Duodenal mucosa (tissue), 2 donors: ENCODE measurements around the gene KCNMA1.

Source experiments
- H3K27ac ChIP-seq: one replicate; pipeline ENCODE4 v1.7.0; 2013; ENCODE audit warnings: low read depth, low read length
- H3K27me3 ChIP-seq, 2 donors: one replicate each; pipeline ENCODE4 v1.7.0; 2013; ENCODE audit warnings: low read length in 2 of 2, control low read depth in 1 of 2; ENCODE audit not compliant: insufficient read depth in 2 of 2, control insufficient read depth in 1 of 2
- H3K36me3 ChIP-seq, 2 donors: one replicate each; pipeline ENCODE4 v1.7.0; 2013; ENCODE audit warnings: low read length in 2 of 2, control low read depth in 1 of 2; ENCODE audit not compliant: insufficient read depth in 2 of 2, control insufficient read depth in 1 of 2
- H3K4me1 ChIP-seq, 2 donors: one replicate each; pipeline ENCODE4 v1.7.0; 2013; ENCODE audit warnings: low read length in 2 of 2, control low read depth in 1 of 2; ENCODE audit not compliant: insufficient read depth in 2 of 2, control insufficient read depth in 1 of 2
- H3K4me3 ChIP-seq, 2 donors: one replicate each; pipeline ENCODE4 v1.7.0; 2013; ENCODE audit warnings: low read length in 2 of 2, low read depth in 1 of 2
- H3K9ac ChIP-seq, 2 donors: one replicate each; pipeline ENCODE4 v1.7.0; 2013; ENCODE audit warnings: low read length in 2 of 2, low read depth in 1 of 2
- H3K9me3 ChIP-seq, 2 donors: one replicate each; pipeline ENCODE4 v1.7.0; 2013; ENCODE audit warnings: low read length in 2 of 2, control low read depth in 1 of 2; ENCODE audit not compliant: control insufficient read depth in 1 of 2

The KCNMA1 gene

GRCh38 chr10:77144656-77145055, 493.0 kb downstream of the KCNMA1 start:
- H3K27ac ChIP-seq: no peak overlapping the region

GRCh38 chr10:77139252-77140160, 498.1 kb downstream of the KCNMA1 start:
- H3K27me3 ChIP-seq: no peaks in the 10 kb centered on the region
- H3K4me3 ChIP-seq: no peak overlapping the region
- H3K9me3 ChIP-seq: no peaks in the 10 kb centered on the region
- no peak overlapping the region for H3K9ac ChIP-seq
- no peak overlapping the region for H3K27ac ChIP-seq
- H3K36me3 ChIP-seq: no peaks in the 10 kb centered on the region
- no peaks in the 10 kb centered on the region for H3K4me1 ChIP-seq

More at GRCh38 chr10:77144656-77145055, 493.0 kb downstream of the KCNMA1 start:
- no peak overlapping the region for H3K9ac ChIP-seq
- H3K9me3 ChIP-seq: no peaks in the 10 kb centered on the region
- no peaks in the 10 kb centered on the region for H3K4me1 ChIP-seq
- H3K36me3 ChIP-seq: no peaks in the 10 kb centered on the region
- H3K27me3 ChIP-seq: no peaks in the 10 kb centered on the region
- no peak overlapping the region for H3K4me3 ChIP-seq

GRCh38 chr10:77138541-77138940, 499.1 kb downstream of the KCNMA1 start:
- Histone ChIP-seq H3K27me3 (no peaks in the 10 kb centered on the region), H3K4me1 (no peaks in the 10 kb centered on the region), H3K27ac (no peak overlapping the region), H3K4me3 (no peak overlapping the region), H3K36me3 (no peaks in the 10 kb centered on the region), H3K9ac (no peak overlapping the region), H3K9me3 (no peaks in the 10 kb centered on the region)

- Histone ChIP-seq H3K9me3 (no peaks in the 10 kb centered on the region), H3K27me3 (no peaks in the 10 kb centered on the region), H3K4me1 (no peaks in the 10 kb centered on the region), H3K36me3 (no peaks in the 10 kb centered on the region), H3K4me3 (no peak overlapping the region), H3K9ac (no peak overlapping the region), H3K27ac (no peak overlapping the region)
Observed at GRCh38 chr10:77135555-77135954, 502.1 kb downstream of the KCNMA1 start.

- no peak overlapping the region for H3K9ac ChIP-seq
- H3K36me3 ChIP-seq: no peaks in the 10 kb centered on the region
- no peaks in the 10 kb centered on the region for H3K4me1 ChIP-seq
- no peak overlapping the region for H3K27ac ChIP-seq
- H3K27me3 ChIP-seq: no peaks in the 10 kb centered on the region
- no peaks in the 10 kb centered on the region for H3K9me3 ChIP-seq
- no peak overlapping the region for H3K4me3 ChIP-seq
Observed at GRCh38 chr10:77131214-77131613, 506.4 kb downstream of the KCNMA1 start.

- Histone ChIP-seq H3K9me3 (no peaks in the 10 kb centered on the region), H3K36me3 (no peaks in the 10 kb centered on the region), H3K4me1 (no peaks in the 10 kb centered on the region), H3K27ac (no peak overlapping the region), H3K4me3 (no peak overlapping the region), H3K27me3 (no peaks in the 10 kb centered on the region), H3K9ac (no peak overlapping the region)
Observed at GRCh38 chr10:77127243-77127642, 510.4 kb downstream of the KCNMA1 start.

- no peak overlapping the region for H3K4me3 ChIP-seq
- no peaks in the 10 kb centered on the region for H3K9me3 ChIP-seq
- no peaks in the 10 kb centered on the region for H3K4me1 ChIP-seq
- no peaks in the 10 kb centered on the region for H3K36me3 ChIP-seq
- no peaks in the 10 kb centered on the region for H3K27me3 ChIP-seq
- no peak overlapping the region for H3K27ac ChIP-seq
- H3K9ac ChIP-seq: no peak overlapping the region
Observed at GRCh38 chr10:77125231-77125630, 512.4 kb downstream of the KCNMA1 start.

- Histone ChIP-seq H3K4me1 (no peaks in the 10 kb centered on the region), H3K27ac (no peak overlapping the region)
Observed at GRCh38 chr10:77123330-77123729, 514.3 kb downstream of the KCNMA1 start.

GRCh38 chr10:77121829-77122228, 515.8 kb downstream of the KCNMA1 start:
- Histone ChIP-seq H3K4me1 (no peaks in the 10 kb centered on the region), H3K9me3 (no peaks in the 10 kb centered on the region), H3K27ac (no peak overlapping the region), H3K4me3 (no peak overlapping the region), H3K27me3 (no peaks in the 10 kb centered on the region), H3K9ac (no peak overlapping the region), H3K36me3 (no peaks in the 10 kb centered on the region)

More at GRCh38 chr10:77123330-77123729, 514.3 kb downstream of the KCNMA1 start:
- no peak overlapping the region for H3K4me3 ChIP-seq
- H3K9me3 ChIP-seq: no peaks in the 10 kb centered on the region
- no peaks in the 10 kb centered on the region for H3K36me3 ChIP-seq
- no peak overlapping the region for H3K9ac ChIP-seq
- no peaks in the 10 kb centered on the region for H3K27me3 ChIP-seq

GRCh38 chr10:77120666-77121376, 516.8 kb downstream of the KCNMA1 start:
- no peaks in the 10 kb centered on the region for H3K4me1 ChIP-seq
- no peaks in the 10 kb centered on the region for H3K27me3 ChIP-seq
- no peaks in the 10 kb centered on the region for H3K36me3 ChIP-seq
- H3K9ac ChIP-seq: no peak overlapping the region
- H3K9me3 ChIP-seq: no peaks in the 10 kb centered on the region
- no peak overlapping the region for H3K27ac ChIP-seq
- no peak overlapping the region for H3K4me3 ChIP-seq
